Uterus (tissue), 4 donors: ENCODE results near the gene SAFB. TPM values are rescaled to one million over a fixed set of nuclear protein-coding genes. Genes with fewer than 3 reads are reported as not detected.

ENCODE experiments used
- DNase-seq, 2 donors: peaks; one replicate each; pipeline ENCODE4 v3.0.0-alpha.2; 2019 to 2020
- H3K27ac ChIP-seq, 2 donors: fragments of 200-600 bp; sonication (generic); 1 replicate in 1 of 2; 2 replicates in 1 of 2; pipeline ENCODE4 v1.5.1; 2016 to 2018
- H3K27me3 ChIP-seq, 2 donors: fragments of 200-600 bp; sonication (generic); one replicate each; pipeline ENCODE4 v1.5.1; 2018 to 2019; ENCODE audit warnings: control low read depth in 1 of 2
- H3K36me3 ChIP-seq, 2 donors: fragments of 200-600 bp; sonication (generic); one replicate each; pipeline ENCODE4 v1.5.1; 2019; ENCODE audit warnings: control low read depth in 1 of 2
- H3K4me1 ChIP-seq, 2 donors: fragments of 200-600 bp; sonication (generic); one replicate each; pipeline ENCODE4 v1.5.1; 2018 to 2019; ENCODE audit warnings: control low read depth in 1 of 2
- H3K4me3 ChIP-seq, 2 donors: fragments of 200-600 bp; sonication (generic); 1 replicate in 1 of 2; 2 replicates in 1 of 2; pipeline ENCODE4 v1.5.1; 2018 to 2019; ENCODE audit warnings: mild to moderate bottlenecking in 1 of 2
- H3K9me3 ChIP-seq, 2 donors: fragments of 200-600 bp; sonication (generic); one replicate each; pipeline ENCODE4 v1.5.1; 2019; ENCODE audit warnings: control low read depth in 1 of 2
- CTCF ChIP-seq, 4 experiments: fragments of 200-600 bp in 2 of 4; fragments of 450-650 bp in 2 of 4; sonication (generic) in 2 of 4; IDR thresholded peaks; one replicate each; pipeline ENCODE4 v1.5.1; 2016 to 2019; ENCODE audit warnings: antibody characterized with exemption in 4 of 4, mild to moderate bottlenecking in 2 of 4, moderate library complexity in 1 of 4
- POLR2A ChIP-seq, 2 donors: fragments of 450-650 bp; IDR thresholded peaks; one replicate each; pipeline ENCODE4 v1.6.1; 2016; ENCODE audit warnings: antibody characterized with exemption in 2 of 2, mild to moderate bottlenecking in 1 of 2, moderate library complexity in 1 of 2
- intact Hi-C: fragments of 100-400 bp; cut with DNase I; formaldehyde crosslinking; loops from one replicate; pipeline ENCODE4 v1.15.1; 2023; ENCODE audit warnings: low total_unique reads
- total RNA-seq, 4 donors: library from RNA; depleted of rRNA in 3 of 4; stranded (reverse); fragments of >200 nt in 3 of 4; gene quantifications; one replicate each; pipeline versions ENCODE4 v1.1.0 to v1.2.4, GENCODE V29; 2014 to 2023
- donor health status: DM: yes; HTN: yes; CAD: no.

The SAFB gene
- total RNA-seq, 4 donors from 2014 or later, result 35.9 to 129 (median 97.4) TPM

DNA sequence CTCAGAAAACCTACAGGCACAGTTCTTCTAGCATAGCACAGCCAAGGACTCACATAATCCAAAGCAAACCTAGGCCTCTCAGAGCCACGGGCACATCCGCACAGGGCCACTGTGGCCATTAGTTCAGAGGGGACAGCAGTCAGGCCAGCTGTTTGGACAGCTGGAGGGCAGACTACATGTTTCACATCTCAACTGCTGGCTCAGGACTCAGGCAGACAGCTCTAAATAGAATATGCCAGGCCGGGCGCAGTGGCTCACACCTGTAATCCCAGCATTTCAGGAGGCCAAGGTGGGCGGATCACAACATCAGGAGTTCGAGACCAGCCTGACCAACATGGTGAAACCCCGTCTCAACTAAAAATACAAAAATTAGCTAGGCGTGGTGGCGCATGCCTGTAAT is 27.1 kb upstream of the SAFB start:
- H3K9me3 ChIP-seq, result no peaks in the 10 kb centered on the region
- H3K27me3 ChIP-seq, result no peaks in the 10 kb centered on the region
- H3K27ac ChIP-seq, result no peak overlapping the region
- DNase-seq, result no peak
- H3K36me3 ChIP-seq, result no peaks in the 10 kb centered on the region
- H3K4me1 ChIP-seq, result no peaks in the 10 kb centered on the region
- no peak overlapping the region for H3K4me3 ChIP-seq
- TF ChIP-seq POLR2A (IDR thresholded peaks at IDR 0.05) (no peak), CTCF (IDR thresholded peaks at IDR 0.05) (no peak)
- intact Hi-C loops, result no loop called here

- no peaks in the 10 kb centered on the region for H3K9me3 ChIP-seq
- no peaks in the 10 kb centered on the region for H3K27me3 ChIP-seq
- TF ChIP-seq POLR2A (IDR thresholded peaks at IDR 0.05) (no peak), CTCF (IDR thresholded peaks at IDR 0.05) (no peak)
- no peak for DNase-seq
- no peak overlapping the region for H3K4me3 ChIP-seq
- no peaks in the 10 kb centered on the region for H3K4me1 ChIP-seq
- no peak overlapping the region for H3K27ac ChIP-seq
- intact Hi-C loops, result no loop called here
- H3K36me3 ChIP-seq, result no peaks in the 10 kb centered on the region
Measured at GRCh38 chr19:5600797-5601196, 22.1 kb upstream of the SAFB start.

DNA sequence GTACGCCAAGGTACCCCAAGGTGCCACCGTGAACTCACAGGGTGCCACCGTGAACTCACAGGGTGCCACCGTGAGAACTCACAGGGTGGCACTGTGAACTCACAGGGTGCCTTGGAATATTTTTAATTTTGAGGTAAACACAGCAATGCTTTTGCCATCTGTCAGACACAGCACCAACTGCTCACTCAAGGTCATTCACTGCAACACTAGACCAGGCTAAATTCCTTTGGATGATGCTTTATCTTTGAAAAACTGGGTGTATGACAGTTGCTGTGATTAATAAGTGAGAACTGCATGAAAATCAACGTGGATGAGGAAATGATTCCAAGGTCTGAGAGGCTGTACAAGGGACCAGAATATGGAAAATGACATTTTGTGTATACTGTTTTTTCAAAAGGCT is 19.3 kb upstream of the SAFB start:
- H3K4me1 ChIP-seq, result no peaks in the 10 kb centered on the region
- H3K27me3 ChIP-seq, result no peaks in the 10 kb centered on the region
- no peaks in the 10 kb centered on the region for H3K9me3 ChIP-seq
- H3K4me3 ChIP-seq, result no peak overlapping the region
- intact Hi-C loops, result no loop called here
- TF ChIP-seq CTCF (IDR thresholded peaks at IDR 0.05) (no peak), POLR2A (IDR thresholded peaks at IDR 0.05) (no peak)
- no peaks in the 10 kb centered on the region for H3K36me3 ChIP-seq
- H3K27ac ChIP-seq, result no peak overlapping the region
- DNase-seq, result no peak

GRCh38 chr19:5605362-5605761 is 17.5 kb upstream of the SAFB start:
- TF ChIP-seq POLR2A (IDR thresholded peaks at IDR 0.05) (no peak), CTCF (IDR thresholded peaks at IDR 0.05) (no peak)
- no peak for DNase-seq
- Histone ChIP-seq H3K4me3 (no peak overlapping the region), H3K27me3 (no peaks in the 10 kb centered on the region), H3K4me1 (no peaks in the 10 kb centered on the region), H3K9me3 (no peaks in the 10 kb centered on the region), H3K36me3 (no peaks in the 10 kb centered on the region), H3K27ac (no peak overlapping the region)
- intact Hi-C loops, result no loop called here

DNA sequence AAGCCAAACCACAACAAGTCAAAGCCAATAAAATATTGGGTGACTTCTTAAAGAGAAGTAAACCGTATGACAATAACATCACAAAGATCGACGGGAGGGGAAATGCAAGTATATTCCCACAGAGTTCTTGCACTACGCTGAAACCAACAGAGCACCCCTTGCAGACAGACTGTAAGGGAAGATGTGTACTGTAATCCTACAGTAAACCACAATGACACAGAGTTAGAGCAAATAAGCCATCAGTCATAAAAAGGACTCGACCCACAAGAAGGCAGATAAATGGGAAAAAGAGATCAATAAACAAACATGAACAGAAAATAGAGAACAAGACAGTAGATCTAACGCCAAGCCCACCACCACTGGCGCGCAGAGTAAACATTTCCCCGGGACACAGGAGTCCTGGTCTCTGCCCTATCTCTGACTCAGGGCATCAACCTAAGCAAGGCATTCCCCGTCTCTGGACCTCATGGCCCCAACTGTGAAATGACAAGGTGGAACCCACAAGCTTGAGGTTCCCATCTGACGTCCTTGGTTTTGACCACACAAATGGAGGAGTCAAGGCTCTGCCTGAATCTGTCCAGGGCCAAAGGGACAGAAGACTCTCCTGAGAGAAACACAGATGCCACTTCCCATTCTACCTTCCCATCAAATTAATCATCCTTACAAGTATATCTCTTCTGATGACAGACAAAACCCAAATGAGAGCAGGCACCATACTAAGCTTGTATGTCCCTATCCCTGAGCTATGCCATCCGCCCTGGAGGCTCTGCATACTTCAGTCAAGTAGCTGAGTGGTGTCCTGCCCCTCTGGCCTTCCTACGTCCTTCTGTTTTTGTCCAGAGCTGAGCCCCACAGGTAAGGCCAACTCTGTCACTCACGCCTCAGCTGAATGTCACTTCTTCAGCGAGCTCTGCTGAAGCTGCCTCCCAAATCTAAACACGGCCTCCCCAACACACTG is 15.3 kb upstream of the SAFB start:
- intact Hi-C loops, result no loop called here
- Histone ChIP-seq H3K9me3 (no peaks in the 10 kb centered on the region), H3K27ac (no peak overlapping the region)

More for the DNA sequence above, 15.3 kb upstream of the SAFB start:
- TF ChIP-seq CTCF (IDR thresholded peaks at IDR 0.05), result no peak
- TF ChIP-seq POLR2A (IDR thresholded peaks at IDR 0.05), result no peak
- no peak for DNase-seq
- Histone ChIP-seq H3K36me3 (no peaks in the 10 kb centered on the region), H3K27me3 (no peaks in the 10 kb centered on the region), H3K4me1 (no peaks in the 10 kb centered on the region), H3K4me3 (no peak overlapping the region)
